ENCODE data around the gene CACNG8.

CACNG8 gene

DNA sequence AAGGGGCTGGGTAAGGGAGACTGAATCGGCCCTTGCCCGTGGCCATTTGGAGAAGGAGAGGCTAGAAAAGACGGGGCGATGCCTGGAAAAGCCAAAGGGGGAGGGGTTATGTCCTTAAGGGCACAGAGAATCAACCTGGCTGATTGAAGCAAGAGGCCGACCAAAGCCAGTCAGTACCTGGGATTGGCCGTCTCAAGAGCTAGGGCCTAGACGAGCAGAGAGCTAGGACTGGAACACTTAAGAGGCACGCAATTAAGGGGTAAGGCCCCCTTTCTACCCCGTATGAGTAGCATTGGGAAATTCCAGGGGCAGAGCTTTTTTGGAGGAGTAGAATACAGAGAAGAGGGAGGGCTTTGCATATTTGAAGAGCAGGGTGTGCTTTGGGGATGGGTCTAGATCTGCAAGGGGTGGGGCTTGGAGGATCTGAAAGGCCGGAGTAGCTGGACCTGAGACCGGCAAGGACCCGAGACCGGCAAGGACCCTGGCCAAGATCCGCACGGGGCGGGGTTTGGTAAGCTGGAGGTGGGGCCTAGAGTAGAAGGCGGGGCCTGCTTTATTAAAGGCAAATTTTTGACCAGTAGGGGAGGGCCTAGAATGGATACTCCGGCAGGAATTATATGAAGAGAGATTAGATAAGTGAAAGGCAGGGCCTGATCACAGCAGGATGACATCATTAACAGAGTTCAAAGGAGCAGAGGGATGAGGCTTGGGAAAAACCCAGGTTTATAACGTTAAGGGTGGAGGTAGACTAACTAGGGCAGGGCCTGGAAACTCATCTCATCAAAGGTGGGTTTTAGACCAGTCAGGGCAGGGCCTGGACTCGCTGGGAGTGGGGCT lies 18.0 kb downstream of the CACNG8 start:
- TF ChIP-seq, protein P1, sequence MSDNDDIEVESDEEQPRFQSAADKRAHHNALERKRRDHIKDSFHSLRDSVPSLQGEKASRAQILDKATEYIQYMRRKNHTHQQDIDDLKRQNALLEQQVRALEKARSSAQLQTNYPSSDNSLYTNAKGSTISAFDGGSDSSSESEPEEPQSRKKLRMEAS (IDR thresholded peaks at IDR 0.05; ENCODE audit: low read depth, low read length): no peak
- TF ChIP-seq POLR2A (IDR thresholded peaks at IDR 0.05; ENCODE audit: extremely low read depth, insufficient read length): no peak
- no peak for TF ChIP-seq MYC (IDR thresholded peaks at IDR 0.05; ENCODE audit: low read depth, low read length)
- TF ChIP-seq CTCF (IDR thresholded peaks at IDR 0.05; ENCODE audit: low read depth, low read length): no peak
- H3K4me3 ChIP-seq (ENCODE audit: low read depth, low read length): no peak overlapping the region
- no peak for DNase-seq (ENCODE audit: low read depth)

- DNase-seq (ENCODE audit: low read depth): no peak
- H3K4me3 ChIP-seq (ENCODE audit: low read depth, low read length): no peak overlapping the region
- TF ChIP-seq, protein P1 (IDR thresholded peaks at IDR 0.05; ENCODE audit: low read depth, low read length): no peak
- TF ChIP-seq MYC (IDR thresholded peaks at IDR 0.05; ENCODE audit: low read depth, low read length) (no peak), CTCF (IDR thresholded peaks at IDR 0.05; ENCODE audit: low read depth, low read length) (no peak)
Observed at GRCh38 chr19:53981376-53981951, 18.7 kb downstream of the CACNG8 start.

DNA sequence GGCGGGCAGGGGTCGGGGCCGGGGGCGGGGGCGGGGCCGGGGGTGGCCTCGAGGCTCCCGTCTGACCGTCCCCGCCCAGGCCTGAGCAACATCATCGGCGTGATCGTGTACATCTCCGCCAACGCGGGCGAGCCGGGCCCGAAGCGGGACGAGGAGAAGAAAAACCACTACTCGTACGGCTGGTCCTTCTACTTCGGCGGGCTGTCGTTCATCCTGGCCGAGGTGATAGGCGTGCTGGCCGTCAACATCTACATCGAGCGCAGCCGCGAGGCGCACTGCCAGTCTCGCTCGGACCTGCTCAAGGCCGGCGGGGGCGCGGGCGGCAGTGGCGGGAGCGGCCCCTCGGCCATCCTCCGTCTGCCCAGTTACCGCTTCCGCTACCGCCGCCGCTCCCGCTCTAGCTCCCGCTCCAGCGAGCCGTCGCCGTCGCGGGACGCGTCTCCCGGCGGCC lies 19.3 kb downstream of the CACNG8 start:
- DNase-seq (ENCODE audit: low read depth): no peak
- TF ChIP-seq POLR2A (IDR thresholded peaks at IDR 0.05; ENCODE audit: extremely low read depth, insufficient read length): no peak
- no peak for TF ChIP-seq MYC (IDR thresholded peaks at IDR 0.05; ENCODE audit: low read depth, low read length)
- no peak for TF ChIP-seq CTCF (IDR thresholded peaks at IDR 0.05; ENCODE audit: low read depth, low read length)
- TF ChIP-seq, protein P1 (IDR thresholded peaks at IDR 0.05; ENCODE audit: low read depth, low read length): no peak
- no peak overlapping the region for H3K4me3 ChIP-seq (ENCODE audit: low read depth, low read length)

DNA sequence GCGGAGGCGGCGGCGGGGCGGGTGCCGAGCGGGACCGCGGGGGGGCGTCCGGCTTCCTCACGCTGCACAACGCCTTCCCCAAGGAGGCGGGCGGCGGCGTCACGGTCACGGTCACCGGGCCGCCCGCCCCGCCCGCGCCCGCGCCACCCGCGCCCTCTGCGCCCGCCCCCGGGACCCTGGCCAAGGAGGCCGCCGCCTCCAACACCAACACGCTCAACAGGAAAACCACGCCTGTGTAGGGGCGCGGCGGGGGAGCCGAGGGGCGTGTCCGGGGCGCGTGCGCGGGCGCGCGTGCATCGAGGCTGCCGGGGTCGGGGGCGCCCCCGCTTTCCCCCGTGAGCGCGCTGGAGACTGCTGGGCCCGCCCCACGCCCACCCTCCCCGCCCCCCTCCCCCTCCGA lies 19.9 kb downstream of the CACNG8 start:
- no peak for TF ChIP-seq POLR2A (IDR thresholded peaks at IDR 0.05; ENCODE audit: extremely low read depth, insufficient read length)
- no peak for TF ChIP-seq MYC (IDR thresholded peaks at IDR 0.05; ENCODE audit: low read depth, low read length)
- no peak for TF ChIP-seq CTCF (IDR thresholded peaks at IDR 0.05; ENCODE audit: low read depth, low read length)
- TF ChIP-seq, protein P1 (IDR thresholded peaks at IDR 0.05; ENCODE audit: low read depth, low read length): no peak
- no peak for DNase-seq (ENCODE audit: low read depth)
- H3K4me3 ChIP-seq (ENCODE audit: low read depth, low read length): no peak overlapping the region

DNA sequence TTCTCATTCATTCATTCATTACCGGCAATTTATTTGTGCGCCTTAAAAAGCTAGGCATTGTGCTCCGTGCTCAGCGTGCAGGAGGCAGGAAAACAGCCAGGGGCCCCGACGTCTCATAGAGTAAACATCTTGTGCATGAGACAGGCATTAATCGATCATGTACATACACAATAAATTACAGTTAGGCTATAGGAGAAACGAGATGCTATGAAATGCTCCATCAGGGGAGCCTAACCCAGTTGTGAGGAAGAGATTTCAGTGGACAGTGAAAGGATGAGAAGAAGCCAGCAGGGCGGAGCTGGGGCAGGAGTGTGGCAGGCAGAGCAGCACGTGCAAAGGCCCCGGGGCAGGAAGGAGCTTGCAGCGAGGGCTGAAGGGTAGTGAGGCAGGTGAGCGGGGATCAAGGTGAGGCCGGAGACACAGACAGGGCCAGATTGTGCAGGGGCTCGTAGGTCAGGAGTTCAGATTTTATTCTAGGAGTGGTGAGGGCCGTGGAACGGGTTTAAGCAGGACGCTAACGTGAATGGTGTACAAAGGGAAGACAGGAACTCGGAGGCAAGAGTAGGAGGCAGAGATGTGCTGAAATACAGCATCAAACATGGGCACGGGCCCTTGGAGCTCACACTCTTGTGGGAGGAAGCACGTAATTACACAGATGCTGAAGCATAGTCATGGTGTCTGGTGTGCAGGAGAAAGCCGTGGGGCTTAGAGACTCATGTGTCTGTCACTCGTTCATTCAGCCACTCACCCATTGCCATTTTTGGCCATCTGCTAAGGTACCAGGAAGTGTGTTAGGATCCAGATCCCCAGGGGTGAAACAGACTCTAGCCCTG lies 20.9 kb downstream of the CACNG8 start:
- H3K4me3 ChIP-seq (ENCODE audit: low read depth, low read length): no peak overlapping the region
- no peak for DNase-seq (ENCODE audit: low read depth)
- TF ChIP-seq CTCF (IDR thresholded peaks at IDR 0.05; ENCODE audit: low read depth, low read length): no peak
- no peak for TF ChIP-seq MYC (IDR thresholded peaks at IDR 0.05; ENCODE audit: low read depth, low read length)
- TF ChIP-seq POLR2A (IDR thresholded peaks at IDR 0.05; ENCODE audit: extremely low read depth, insufficient read length): no peak
- TF ChIP-seq, protein P1 (IDR thresholded peaks at IDR 0.05; ENCODE audit: low read depth, low read length): no peak

Measured in NB4 (cell line).